K562 (cell line): Measurements from ENCODE around the gene FOXJ2. TPM values are rescaled to one million over a fixed set of nuclear protein-coding genes. Genes with fewer than 3 reads are reported as not detected.

Experiments used
- BMI1 ChIP-seq: fragments of 150-350 bp; IDR thresholded peaks from 2 replicates; pipeline ENCODE4 v1.6.1; 2014; ENCODE audit warnings: low read length
- MYC ChIP-seq, 2 experiments: fragments of 250-450 bp in 1 of 2; sonication (Bioruptor Pico) in 1 of 2; IDR thresholded peaks; 2 replicates each; pipeline versions ENCODE4 v1.5.1 to v1.6.1; 2012 to 2021; ENCODE audit warnings: low read depth in 2 of 2, borderline replicate concordance in 1 of 2, improper control_type of control experiment in 1 of 2, low read length in 1 of 2, mild to moderate bottlenecking in 1 of 2, moderate library complexity in 1 of 2
- ZBED1 ChIP-seq: IDR thresholded peaks from 2 replicates; pipeline ENCODE4 v1.6.1; 2014
- ZNF12 ChIP-seq: sonication (generic); formaldehyde crosslinking; IDR thresholded peaks from 2 replicates; pipeline ENCODE4 v1.4.0; 2020; ENCODE audit warnings: mild to moderate bottlenecking, missing genetic modification reagents
- ZNF444 ChIP-seq: fragments of 250-450 bp; sonication (Bioruptor Pico); IDR thresholded peaks from 2 replicates; pipeline ENCODE4 v1.4.0; 2020; ENCODE audit warnings: mild to moderate bottlenecking, moderate library complexity
- polyA plus RNA-seq, 8 experiments: library from polyadenylated mRNA; depleted of rRNA in 4 of 8; stranded (reverse) in 5 of 8; unstranded in 3 of 8; fragments of >200 nt; fragmentation: Nextera tagmentation in 2 of 8; fragmentation: Illumina TruSeq in 1 of 8; extraction: Ambion mirVana in 2 of 8; extraction: Trizol in 1 of 8; gene quantifications; 2 replicates each; pipeline versions ENCODE4 v1.2.1 to v1.2.3, GENCODE V29; 2011 to 2014; ENCODE audit warnings: inconsistent platforms in 1 of 8, missing spikeins in 1 of 8
- total RNA-seq, 7 experiments: library from RNA; depleted of rRNA in 6 of 7; stranded (reverse); fragments of >200 nt in 6 of 7; fragmentation: Illumina TruSeq in 2 of 7; extraction: Trizol in 2 of 7; gene quantifications; 2 replicates each; pipeline versions ENCODE4 v1.2.1 to v1.2.3, GENCODE V29; 2011 to 2021; ENCODE audit warnings: low replicate concordance in 1 of 7
- TF ChIP-seq, protein P1 (sequence below): fragments of 450-650 bp; IDR thresholded peaks from 2 replicates; pipeline ENCODE4 v1.6.1; 2016; ENCODE audit warnings: mild to moderate bottlenecking, moderate library complexity

Gene FOXJ2
- total and polyA plus RNA-seq, 9 of the 15 experiments (the other 6 are each of a cell fraction or from before 2014, with no cell fraction given): 1.0 to 7.5 (median 2.4) TPM

DNA sequence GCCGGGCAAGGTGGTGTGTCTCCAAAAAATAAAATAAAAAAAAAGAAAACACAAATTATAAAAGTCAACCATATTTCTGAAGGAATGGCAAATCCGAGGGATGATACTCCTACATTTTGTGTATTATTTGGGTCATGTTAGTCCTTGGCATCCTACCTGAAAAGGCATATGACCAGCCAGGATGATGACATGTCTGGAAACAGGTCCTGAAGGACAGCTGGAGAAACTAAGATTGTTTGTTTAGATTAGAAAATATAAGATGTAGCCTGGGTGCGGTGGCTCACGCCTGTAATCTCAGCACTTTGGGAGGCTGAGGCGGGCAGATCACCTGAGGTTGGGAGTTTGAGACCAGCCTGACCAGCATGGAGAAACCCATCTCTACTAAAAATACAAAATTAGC is 47.6 kb upstream of the FOXJ2 start (continued):
- TF ChIP-seq, protein P1, sequence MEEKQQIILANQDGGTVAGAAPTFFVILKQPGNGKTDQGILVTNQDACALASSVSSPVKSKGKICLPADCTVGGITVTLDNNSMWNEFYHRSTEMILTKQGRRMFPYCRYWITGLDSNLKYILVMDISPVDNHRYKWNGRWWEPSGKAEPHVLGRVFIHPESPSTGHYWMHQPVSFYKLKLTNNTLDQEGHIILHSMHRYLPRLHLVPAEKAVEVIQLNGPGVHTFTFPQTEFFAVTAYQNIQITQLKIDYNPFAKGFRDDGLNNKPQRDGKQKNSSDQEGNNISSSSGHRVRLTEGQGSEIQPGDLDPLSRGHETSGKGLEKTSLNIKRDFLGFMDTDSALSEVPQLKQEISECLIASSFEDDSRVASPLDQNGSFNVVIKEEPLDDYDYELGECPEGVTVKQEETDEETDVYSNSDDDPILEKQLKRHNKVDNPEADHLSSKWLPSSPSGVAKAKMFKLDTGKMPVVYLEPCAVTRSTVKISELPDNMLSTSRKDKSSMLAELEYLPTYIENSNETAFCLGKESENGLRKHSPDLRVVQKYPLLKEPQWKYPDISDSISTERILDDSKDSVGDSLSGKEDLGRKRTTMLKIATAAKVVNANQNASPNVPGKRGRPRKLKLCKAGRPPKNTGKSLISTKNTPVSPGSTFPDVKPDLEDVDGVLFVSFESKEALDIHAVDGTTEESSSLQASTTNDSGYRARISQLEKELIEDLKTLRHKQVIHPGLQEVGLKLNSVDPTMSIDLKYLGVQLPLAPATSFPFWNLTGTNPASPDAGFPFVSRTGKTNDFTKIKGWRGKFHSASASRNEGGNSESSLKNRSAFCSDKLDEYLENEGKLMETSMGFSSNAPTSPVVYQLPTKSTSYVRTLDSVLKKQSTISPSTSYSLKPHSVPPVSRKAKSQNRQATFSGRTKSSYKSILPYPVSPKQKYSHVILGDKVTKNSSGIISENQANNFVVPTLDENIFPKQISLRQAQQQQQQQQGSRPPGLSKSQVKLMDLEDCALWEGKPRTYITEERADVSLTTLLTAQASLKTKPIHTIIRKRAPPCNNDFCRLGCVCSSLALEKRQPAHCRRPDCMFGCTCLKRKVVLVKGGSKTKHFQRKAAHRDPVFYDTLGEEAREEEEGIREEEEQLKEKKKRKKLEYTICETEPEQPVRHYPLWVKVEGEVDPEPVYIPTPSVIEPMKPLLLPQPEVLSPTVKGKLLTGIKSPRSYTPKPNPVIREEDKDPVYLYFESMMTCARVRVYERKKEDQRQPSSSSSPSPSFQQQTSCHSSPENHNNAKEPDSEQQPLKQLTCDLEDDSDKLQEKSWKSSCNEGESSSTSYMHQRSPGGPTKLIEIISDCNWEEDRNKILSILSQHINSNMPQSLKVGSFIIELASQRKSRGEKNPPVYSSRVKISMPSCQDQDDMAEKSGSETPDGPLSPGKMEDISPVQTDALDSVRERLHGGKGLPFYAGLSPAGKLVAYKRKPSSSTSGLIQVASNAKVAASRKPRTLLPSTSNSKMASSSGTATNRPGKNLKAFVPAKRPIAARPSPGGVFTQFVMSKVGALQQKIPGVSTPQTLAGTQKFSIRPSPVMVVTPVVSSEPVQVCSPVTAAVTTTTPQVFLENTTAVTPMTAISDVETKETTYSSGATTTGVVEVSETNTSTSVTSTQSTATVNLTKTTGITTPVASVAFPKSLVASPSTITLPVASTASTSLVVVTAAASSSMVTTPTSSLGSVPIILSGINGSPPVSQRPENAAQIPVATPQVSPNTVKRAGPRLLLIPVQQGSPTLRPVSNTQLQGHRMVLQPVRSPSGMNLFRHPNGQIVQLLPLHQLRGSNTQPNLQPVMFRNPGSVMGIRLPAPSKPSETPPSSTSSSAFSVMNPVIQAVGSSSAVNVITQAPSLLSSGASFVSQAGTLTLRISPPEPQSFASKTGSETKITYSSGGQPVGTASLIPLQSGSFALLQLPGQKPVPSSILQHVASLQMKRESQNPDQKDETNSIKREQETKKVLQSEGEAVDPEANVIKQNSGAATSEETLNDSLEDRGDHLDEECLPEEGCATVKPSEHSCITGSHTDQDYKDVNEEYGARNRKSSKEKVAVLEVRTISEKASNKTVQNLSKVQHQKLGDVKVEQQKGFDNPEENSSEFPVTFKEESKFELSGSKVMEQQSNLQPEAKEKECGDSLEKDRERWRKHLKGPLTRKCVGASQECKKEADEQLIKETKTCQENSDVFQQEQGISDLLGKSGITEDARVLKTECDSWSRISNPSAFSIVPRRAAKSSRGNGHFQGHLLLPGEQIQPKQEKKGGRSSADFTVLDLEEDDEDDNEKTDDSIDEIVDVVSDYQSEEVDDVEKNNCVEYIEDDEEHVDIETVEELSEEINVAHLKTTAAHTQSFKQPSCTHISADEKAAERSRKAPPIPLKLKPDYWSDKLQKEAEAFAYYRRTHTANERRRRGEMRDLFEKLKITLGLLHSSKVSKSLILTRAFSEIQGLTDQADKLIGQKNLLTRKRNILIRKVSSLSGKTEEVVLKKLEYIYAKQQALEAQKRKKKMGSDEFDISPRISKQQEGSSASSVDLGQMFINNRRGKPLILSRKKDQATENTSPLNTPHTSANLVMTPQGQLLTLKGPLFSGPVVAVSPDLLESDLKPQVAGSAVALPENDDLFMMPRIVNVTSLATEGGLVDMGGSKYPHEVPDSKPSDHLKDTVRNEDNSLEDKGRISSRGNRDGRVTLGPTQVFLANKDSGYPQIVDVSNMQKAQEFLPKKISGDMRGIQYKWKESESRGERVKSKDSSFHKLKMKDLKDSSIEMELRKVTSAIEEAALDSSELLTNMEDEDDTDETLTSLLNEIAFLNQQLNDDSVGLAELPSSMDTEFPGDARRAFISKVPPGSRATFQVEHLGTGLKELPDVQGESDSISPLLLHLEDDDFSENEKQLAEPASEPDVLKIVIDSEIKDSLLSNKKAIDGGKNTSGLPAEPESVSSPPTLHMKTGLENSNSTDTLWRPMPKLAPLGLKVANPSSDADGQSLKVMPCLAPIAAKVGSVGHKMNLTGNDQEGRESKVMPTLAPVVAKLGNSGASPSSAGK: no peak
- TF ChIP-seq ZBED1 (no peak), ZNF444 (CRISPR knock-in tag) (no peak), MYC (IDR thresholded peaks at IDR 0.05; ENCODE audit: low read depth, low read length) (peak; percentile 23; the same call in 1 of the 2 replicates), MYC (CRISPR knock-in tag; IDR thresholded peaks at IDR 0.05; ENCODE audit: borderline replicate concordance, low read depth) (no peak), BMI1 (no peak), ZNF12 (no peak)
